Suprapubic skin (tissue), 4 donors: ENCODE data around the gene MCU.

ENCODE experiments used
- EP300 ChIP-seq: sonication (generic); formaldehyde crosslinking; IDR thresholded peaks from one replicate; pipeline ENCODE4 v1.6.1; 2017; ENCODE audit warnings: antibody characterized with exemption
- POLR2A ChIP-seq, 2 donors: fragments of 450-650 bp; IDR thresholded peaks; one replicate each; pipeline ENCODE4 v1.6.1; 2017; ENCODE audit warnings: antibody characterized with exemption in 2 of 2, mild to moderate bottlenecking in 2 of 2, moderate library complexity in 2 of 2
- POLR2AphosphoS5 ChIP-seq, 3 donors: sonication (generic); formaldehyde crosslinking; IDR thresholded peaks; one replicate each; pipeline ENCODE4 v1.6.1; 2017; ENCODE audit warnings: antibody characterized with exemption in 3 of 3
- TF ChIP-seq, protein P1 (sequence below), 2 donors: fragments of 200-600 bp in 1 of 2; fragments of 450-650 bp in 1 of 2; sonication (generic) in 1 of 2; IDR thresholded peaks; one replicate each; pipeline ENCODE4 v1.5.1; 2016 to 2019; ENCODE audit warnings: antibody characterized with exemption in 2 of 2, mild to moderate bottlenecking in 1 of 2, moderate library complexity in 1 of 2

GRCh38 chr10:72645263-72645858, 46.6 kb upstream of the MCU start:
- TF ChIP-seq, protein P1, sequence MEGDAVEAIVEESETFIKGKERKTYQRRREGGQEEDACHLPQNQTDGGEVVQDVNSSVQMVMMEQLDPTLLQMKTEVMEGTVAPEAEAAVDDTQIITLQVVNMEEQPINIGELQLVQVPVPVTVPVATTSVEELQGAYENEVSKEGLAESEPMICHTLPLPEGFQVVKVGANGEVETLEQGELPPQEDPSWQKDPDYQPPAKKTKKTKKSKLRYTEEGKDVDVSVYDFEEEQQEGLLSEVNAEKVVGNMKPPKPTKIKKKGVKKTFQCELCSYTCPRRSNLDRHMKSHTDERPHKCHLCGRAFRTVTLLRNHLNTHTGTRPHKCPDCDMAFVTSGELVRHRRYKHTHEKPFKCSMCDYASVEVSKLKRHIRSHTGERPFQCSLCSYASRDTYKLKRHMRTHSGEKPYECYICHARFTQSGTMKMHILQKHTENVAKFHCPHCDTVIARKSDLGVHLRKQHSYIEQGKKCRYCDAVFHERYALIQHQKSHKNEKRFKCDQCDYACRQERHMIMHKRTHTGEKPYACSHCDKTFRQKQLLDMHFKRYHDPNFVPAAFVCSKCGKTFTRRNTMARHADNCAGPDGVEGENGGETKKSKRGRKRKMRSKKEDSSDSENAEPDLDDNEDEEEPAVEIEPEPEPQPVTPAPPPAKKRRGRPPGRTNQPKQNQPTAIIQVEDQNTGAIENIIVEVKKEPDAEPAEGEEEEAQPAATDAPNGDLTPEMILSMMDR (IDR thresholded peaks at IDR 0.05): no peak
- TF ChIP-seq POLR2A (IDR thresholded peaks at IDR 0.05): no peak
- no peak for TF ChIP-seq POLR2AphosphoS5 (IDR thresholded peaks at IDR 0.05)
- no peak for TF ChIP-seq EP300
